ENCODE measurements around the gene DRAXIN.
A peak's percentile ranks its signal among the peaks of the same experiment; 100 is the strongest.

Gene DRAXIN

GRCh38 chr1:11770011-11770410 is 78.5 kb downstream of the DRAXIN start:
- H2AFZ ChIP-seq (ENCODE audit: low read depth, low read length) = no peak overlapping the region
- H3K4me3 ChIP-seq (ENCODE audit: low read length) = no peak overlapping the region
- no peaks in the 10 kb centered on the region for H3K9me3 ChIP-seq (ENCODE audit: insufficient read depth, low read length)
- no peaks in the 10 kb centered on the region for H3K36me3 ChIP-seq (replicated peaks; ENCODE audit: low read depth, low read length)
- H3K27ac ChIP-seq (ENCODE audit: low read length) = no peak overlapping the region
- no peaks in the 10 kb centered on the region for H3K79me2 ChIP-seq (ENCODE audit: low read length)
- TF ChIP-seq CTCF (IDR thresholded peaks at IDR 0.05; ENCODE audit: low read depth, low read length) (no peak), EZH2phosphoT487 (IDR thresholded peaks at IDR 0.05; ENCODE audit: low read depth) (no peak)
- H3K27me3 ChIP-seq (ENCODE audit: low read depth, low read length) = no peaks in the 10 kb centered on the region
- no peak overlapping the region for H3K4me2 ChIP-seq (ENCODE audit: low read length)
- H3K4me1 ChIP-seq (ENCODE audit: low read length) = peaks cover 8% of the 10 kb centered on the region
- H4K20me1 ChIP-seq (ENCODE audit: insufficient read depth, low read length) = no peaks in the 10 kb centered on the region
- no peak overlapping the region for H3K9ac ChIP-seq (ENCODE audit: low read length)

GRCh38 chr1:11771481-11772043 is 80.1 kb downstream of the DRAXIN start:
- no peak overlapping the region for H3K9ac ChIP-seq (ENCODE audit: low read length)
- no peaks in the 10 kb centered on the region for H4K20me1 ChIP-seq (ENCODE audit: insufficient read depth, low read length)
- no peaks in the 10 kb centered on the region for H3K9me3 ChIP-seq (ENCODE audit: insufficient read depth, low read length)
- no peak overlapping the region for H2AFZ ChIP-seq (ENCODE audit: low read depth, low read length)
- peaks cover 14% of the 10 kb centered on the region for H3K4me1 ChIP-seq (ENCODE audit: low read length)
- TF ChIP-seq EZH2phosphoT487 (IDR thresholded peaks at IDR 0.05; ENCODE audit: low read depth) = no peak
- TF ChIP-seq CTCF (IDR thresholded peaks at IDR 0.05; ENCODE audit: low read depth, low read length) = no peak
- no peak overlapping the region for H3K27ac ChIP-seq (ENCODE audit: low read length)
- no peak overlapping the region for H3K4me3 ChIP-seq (ENCODE audit: low read length)
- H3K27me3 ChIP-seq (ENCODE audit: low read depth, low read length) = no peaks in the 10 kb centered on the region
- H3K4me2 ChIP-seq (ENCODE audit: low read length) = no peak overlapping the region
- H3K36me3 ChIP-seq (replicated peaks; ENCODE audit: low read depth, low read length) = no peaks in the 10 kb centered on the region
- no peaks in the 10 kb centered on the region for H3K79me2 ChIP-seq (ENCODE audit: low read length)

- H3K4me2 ChIP-seq (ENCODE audit: low read length) = peak overlapping the region; percentile 10
- no peaks in the 10 kb centered on the region for H3K27me3 ChIP-seq (ENCODE audit: low read depth, low read length)
- H3K9me3 ChIP-seq (ENCODE audit: insufficient read depth, low read length) = no peaks in the 10 kb centered on the region
- no peaks in the 10 kb centered on the region for H4K20me1 ChIP-seq (ENCODE audit: insufficient read depth, low read length)
- H3K27ac ChIP-seq (ENCODE audit: low read length) = no peak overlapping the region
- no peak overlapping the region for H3K9ac ChIP-seq (ENCODE audit: low read length)
- H3K4me3 ChIP-seq (ENCODE audit: low read length) = no peak overlapping the region
- H3K79me2 ChIP-seq (ENCODE audit: low read length) = no peaks in the 10 kb centered on the region
- no peaks in the 10 kb centered on the region for H3K36me3 ChIP-seq (replicated peaks; ENCODE audit: low read depth, low read length)
- H2AFZ ChIP-seq (ENCODE audit: low read depth, low read length) = no peak overlapping the region; the same call in 1 of the 2 replicates
- peaks cover 14% of the 10 kb centered on the region for H3K4me1 ChIP-seq (ENCODE audit: low read length)
- TF ChIP-seq EZH2phosphoT487 (IDR thresholded peaks at IDR 0.05; ENCODE audit: low read depth) (no peak), CTCF (IDR thresholded peaks at IDR 0.05; ENCODE audit: low read depth, low read length) (no peak)
Measured at GRCh38 chr1:11772458-11772857, 80.9 kb downstream of the DRAXIN start.

GRCh38 chr1:11774753-11775152 is 83.2 kb downstream of the DRAXIN start:
- Histone ChIP-seq H3K4me1 (ENCODE audit: low read length) (peaks cover 14% of the 10 kb centered on the region), H3K27me3 (ENCODE audit: low read depth, low read length) (no peaks in the 10 kb centered on the region), H4K20me1 (ENCODE audit: insufficient read depth, low read length) (no peaks in the 10 kb centered on the region), H3K4me2 (ENCODE audit: low read length) (no peak overlapping the region), H3K9me3 (ENCODE audit: insufficient read depth, low read length) (no peaks in the 10 kb centered on the region), H3K4me3 (ENCODE audit: low read length) (no peak overlapping the region), H2AFZ (ENCODE audit: low read depth, low read length) (no peak overlapping the region), H3K79me2 (ENCODE audit: low read length) (no peaks in the 10 kb centered on the region), H3K27ac (ENCODE audit: low read length) (no peak overlapping the region), H3K9ac (ENCODE audit: low read length) (no peak overlapping the region), H3K36me3 (replicated peaks; ENCODE audit: low read depth, low read length) (no peaks in the 10 kb centered on the region)
- no peak for TF ChIP-seq EZH2phosphoT487 (IDR thresholded peaks at IDR 0.05; ENCODE audit: low read depth)
